Endometrium (tissue), 2 donors: ENCODE measurements around the gene DBNDD1.
"Not testable (repeated sequence)": the region's sequence is repeated elsewhere in the genome, so short reads cannot be mapped to it uniquely, and the experiment has no call there.

Source experiments
- FAIRE-seq: peaks from 2 replicates; lab custom pipeline; 2012; peaks lifted over from hg19 to GRCh38; lab: Jason Lieb, UNC
- donor health status: control.
- donor health status: control.

The DBNDD1 gene

GRCh38 chr16:90018652-90019542 lies at the start of gene DBNDD1:
Gene DBNDD1, minus strand, starts transcription at chr16:90019456. Its CDS starts 115 bp downstream, at chr16:90019341.
- no peak for FAIRE-seq

DNA sequence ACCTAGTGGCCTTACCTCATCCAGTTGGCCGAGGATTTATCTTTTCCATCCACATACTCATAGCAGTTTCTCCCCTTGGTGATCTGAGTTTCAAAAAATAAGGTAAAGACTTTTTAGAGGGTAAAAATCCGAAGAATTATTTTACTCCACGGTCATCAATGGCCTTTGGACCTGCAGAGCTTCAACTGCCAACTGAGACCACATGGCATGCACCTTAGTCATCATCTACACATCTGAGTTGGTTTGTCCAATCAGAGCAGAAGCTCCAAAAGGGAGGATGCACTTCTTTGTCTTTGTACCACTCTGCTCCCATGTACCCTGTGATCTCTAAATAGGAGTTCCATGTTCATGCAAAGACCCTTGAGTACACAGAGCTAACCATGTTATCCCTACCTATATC lies 42.2 kb upstream of the DBNDD1 start:
- FAIRE-seq: no peak

- FAIRE-seq: no peak
These were observed 38.5 kb upstream of the DBNDD1 start for GRCh38 chr16:90057738-90058173.

GRCh38 chr16:90056521-90056920 lies 37.3 kb upstream of the DBNDD1 start:
- FAIRE-seq: not testable (repeated sequence)

- FAIRE-seq: no peak
These were observed 36.1 kb upstream of the DBNDD1 start for GRCh38 chr16:90055371-90055770.

GRCh38 chr16:90054554-90054953 lies 35.3 kb upstream of the DBNDD1 start:
- FAIRE-seq: no peak

DNA sequence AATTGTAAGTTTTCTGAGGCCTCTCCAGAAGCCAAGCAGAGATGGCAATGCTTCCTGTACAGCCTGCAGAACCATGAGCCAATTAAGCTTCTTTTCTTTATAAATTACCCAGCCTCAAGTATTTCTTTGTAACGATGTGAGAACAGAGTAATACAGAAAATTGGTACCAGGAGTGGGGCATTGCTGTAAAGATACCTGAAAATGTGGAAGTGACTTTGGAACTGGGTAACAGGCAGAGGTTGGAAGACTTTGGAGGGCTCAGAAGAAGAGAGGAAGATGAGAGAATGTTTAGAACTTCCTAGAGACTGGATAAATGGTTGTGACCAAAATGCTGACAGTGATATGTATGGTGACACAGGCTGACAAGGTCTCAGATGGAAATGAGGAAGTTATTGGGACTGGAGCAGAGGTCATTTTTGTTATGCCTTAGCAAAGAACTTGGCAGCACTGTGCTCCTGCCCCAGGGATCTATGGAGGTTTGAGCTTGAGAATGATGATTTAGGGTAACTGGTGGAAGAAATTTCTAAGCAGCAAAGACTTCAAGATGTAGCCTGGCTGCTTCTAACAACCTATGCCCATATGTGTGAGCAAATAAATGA lies 34.7 kb upstream of the DBNDD1 start:
- FAIRE-seq: no peak

GRCh38 chr16:90050969-90051368 lies 31.7 kb upstream of the DBNDD1 start:
- FAIRE-seq: no peak

- no peak for FAIRE-seq
These were observed 29.6 kb upstream of the DBNDD1 start for GRCh38 chr16:90048737-90049330.

DNA sequence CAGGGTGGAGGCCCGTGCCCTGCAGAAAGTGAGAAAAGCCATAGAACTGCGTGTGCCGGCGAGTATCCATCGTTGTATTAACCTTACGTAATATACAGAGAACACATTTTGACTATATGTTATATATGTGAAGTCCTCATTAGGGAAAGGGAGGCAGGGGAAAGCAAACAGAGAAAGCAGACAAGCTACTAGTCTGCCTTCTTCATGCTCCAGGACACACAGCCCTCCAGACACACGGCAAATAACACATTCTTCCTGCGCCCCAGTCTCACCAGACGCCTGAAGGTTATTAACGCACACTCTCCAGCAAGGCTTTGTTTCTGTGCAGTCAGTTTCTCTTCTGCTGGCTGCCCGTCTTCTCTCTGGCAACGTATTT lies 29.1 kb upstream of the DBNDD1 start:
- no peak for FAIRE-seq

DNA sequence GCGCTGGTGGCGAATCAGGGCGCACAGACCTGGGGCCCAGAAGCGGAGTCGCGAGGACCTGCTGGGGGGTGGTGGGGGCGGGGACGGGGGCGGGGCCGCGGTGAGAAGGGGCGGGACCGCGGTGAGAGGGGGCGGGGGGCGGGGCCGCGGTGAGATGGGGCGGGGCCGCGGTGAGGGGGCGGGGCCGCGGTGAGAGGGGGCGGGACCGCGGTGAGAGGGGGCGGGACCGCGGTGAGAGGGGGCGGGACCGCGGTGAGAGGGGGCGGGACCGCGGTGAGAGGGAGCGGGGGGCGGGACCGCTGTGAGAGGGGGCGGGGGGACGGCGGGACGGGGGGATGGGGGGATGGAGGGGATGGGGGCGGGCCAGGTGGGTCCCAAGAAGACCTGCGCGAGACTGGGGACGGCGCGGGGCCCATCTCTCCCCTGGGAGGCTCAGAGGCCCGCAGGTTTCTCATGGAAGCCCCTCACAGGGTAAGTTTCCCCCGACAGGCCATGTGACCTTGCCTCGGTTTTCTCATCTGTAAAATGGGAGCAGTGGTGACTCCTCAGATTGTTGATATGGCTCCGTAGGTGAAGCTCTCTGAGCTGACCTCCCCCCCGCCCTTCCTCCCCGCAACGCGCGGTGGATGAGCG lies 28.6 kb upstream of the DBNDD1 start:
- no peak for FAIRE-seq

DNA sequence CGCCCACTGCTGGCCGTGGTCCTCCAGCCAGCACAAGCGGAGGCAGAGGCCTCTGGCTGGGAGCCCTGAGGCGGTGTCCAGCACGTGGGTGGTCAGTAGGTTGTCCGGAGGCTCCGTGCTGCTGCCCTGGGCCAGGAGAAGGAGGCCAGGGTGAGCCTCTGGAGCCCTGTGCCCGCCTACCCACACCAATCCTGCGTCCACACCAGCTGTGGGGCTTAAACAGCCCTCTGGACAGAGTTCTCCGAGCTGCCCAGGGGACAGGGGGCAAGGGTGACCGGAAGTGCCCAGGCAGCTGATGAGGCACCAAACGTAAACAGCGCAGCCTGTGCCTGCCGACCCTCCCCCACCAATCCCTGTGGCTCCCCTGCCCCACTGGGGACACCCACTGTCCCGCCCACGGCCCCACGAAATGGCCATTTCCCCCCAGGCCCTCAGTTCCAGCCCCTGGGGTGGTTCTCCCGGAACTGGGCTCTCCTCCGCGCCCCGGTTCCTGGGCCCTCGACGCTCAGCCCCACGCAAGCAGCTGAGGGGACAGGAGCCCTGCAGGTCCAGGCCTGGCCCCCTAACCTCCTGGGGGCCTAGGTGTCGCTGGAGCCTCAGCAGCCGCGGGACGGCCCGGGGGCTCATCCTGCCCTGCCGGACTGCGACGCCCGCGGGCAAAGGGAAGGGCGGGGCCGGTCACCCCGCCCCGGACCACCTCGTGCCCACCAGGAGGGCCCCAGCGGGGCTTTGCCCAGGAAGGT lies 27.9 kb upstream of the DBNDD1 start:
- no peak for FAIRE-seq

DNA sequence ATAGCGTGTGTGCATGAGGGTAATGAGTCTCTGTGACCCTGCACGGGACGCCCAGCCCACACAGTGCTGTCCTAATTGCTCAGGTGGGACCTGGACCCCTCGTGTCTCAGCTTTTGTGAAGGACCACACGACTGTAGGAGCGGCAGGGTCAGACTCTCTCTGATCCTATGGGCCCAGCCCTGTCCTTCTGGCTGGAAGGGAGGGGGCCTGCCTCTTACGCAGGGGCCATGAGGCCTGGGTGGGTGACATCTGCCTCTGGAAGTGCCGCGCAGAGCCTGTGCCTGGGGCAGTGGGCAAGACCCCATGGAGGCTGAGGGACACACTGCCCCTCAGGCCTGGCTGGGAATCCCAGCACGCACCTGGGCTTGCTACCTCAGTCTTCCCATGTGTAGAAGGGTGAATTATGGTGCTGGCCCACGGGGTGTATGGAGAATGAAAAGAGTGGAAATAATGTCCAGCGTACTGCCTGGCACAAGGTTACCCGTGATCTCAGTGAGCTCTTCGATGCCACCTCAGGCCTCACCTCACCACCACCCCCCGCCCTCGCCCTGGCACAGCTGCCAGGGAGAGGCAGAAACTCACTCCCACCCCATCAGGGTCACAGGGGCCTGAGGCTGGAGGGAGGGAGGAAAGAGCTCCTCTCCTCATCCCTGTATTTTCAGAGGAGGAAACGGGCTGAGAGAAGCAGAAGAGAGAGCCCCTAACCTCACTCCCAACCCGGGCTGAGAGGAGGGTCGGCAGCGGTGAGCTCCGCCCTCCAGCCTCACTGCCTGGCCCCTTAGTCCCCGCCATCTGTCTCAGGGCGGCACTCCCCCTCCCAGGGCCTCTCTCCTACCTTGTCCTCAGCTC lies 27.1 kb upstream of the DBNDD1 start:
- no peak for FAIRE-seq

DNA sequence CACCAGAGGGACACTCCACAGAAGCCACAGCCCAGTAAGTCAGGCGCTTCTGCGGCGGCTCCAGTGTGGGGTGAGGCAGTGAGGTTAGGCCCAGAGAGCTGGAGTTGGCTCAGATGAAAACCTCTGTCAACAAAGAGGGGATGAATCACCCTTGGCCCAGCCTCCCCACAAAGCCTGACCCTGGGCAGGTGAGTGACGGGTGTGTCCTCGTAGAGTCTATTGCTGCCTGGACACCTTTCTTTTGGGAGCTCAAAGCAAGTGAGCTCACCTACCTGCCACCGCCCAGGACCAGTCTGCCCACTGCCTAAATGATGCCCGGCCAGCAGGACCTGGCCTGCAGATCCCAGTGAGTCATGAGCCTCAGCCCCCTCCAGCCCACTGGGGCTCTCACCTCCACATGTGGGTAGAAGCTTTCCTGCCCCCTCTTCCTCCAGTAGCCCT lies 24.9 kb upstream of the DBNDD1 start:
- no peak for FAIRE-seq

DNA sequence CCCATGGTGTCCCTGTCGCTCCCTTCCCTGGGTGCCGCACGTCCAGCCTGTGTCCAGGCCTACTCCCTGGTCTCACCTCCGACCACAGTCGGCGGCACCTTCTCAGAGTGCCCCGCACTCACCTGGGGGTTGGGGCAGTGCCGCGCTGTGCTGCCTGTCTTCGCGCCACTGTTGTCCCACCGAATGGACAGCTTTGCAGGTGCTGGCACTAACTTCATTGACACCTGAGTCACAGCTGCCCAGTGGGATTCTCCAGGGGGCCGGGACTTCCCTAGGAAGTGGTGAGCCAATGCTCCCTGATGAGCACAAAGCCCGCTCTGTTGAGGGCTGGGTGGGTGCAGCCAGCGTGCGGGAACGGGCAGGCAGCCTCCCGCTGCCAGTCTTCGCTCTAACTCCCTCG lies 24.3 kb upstream of the DBNDD1 start:
- no peak for FAIRE-seq

GRCh38 chr16:90042946-90043514 lies 23.8 kb upstream of the DBNDD1 start:
- no peak for FAIRE-seq

- no peak for FAIRE-seq
These were observed 22.7 kb upstream of the DBNDD1 start for GRCh38 chr16:90041896-90042473.

- FAIRE-seq: no peak
These were observed 21.1 kb upstream of the DBNDD1 start for GRCh38 chr16:90040152-90041023.

GRCh38 chr16:90037276-90037675 lies 18.0 kb upstream of the DBNDD1 start:
- FAIRE-seq: no peak
